H9 (cell line): ENCODE results near the gene CUBN. TPM values are rescaled to one million over a fixed set of nuclear protein-coding genes. Genes with fewer than 3 reads are reported as not detected.

ENCODE experiments used
- DNase-seq: peaks from one replicate; pipeline ENCODE4 v3.0.0-alpha.2; 2017
- H2AFZ ChIP-seq: one replicate; pipeline ENCODE4 v1.6.1; 2013; ENCODE audit warnings: mild to moderate bottlenecking, low read length, control low read depth, moderate library complexity
- H2AK5ac ChIP-seq: 2 replicates; pipeline ENCODE4 v1.6.1; 2013; ENCODE audit warnings: low read length, control low read depth, mixed read lengths; ENCODE audit not compliant: insufficient read length
- H2BK120ac ChIP-seq: one replicate; pipeline ENCODE4 v1.6.1; 2013; ENCODE audit warnings: low read depth, mild to moderate bottlenecking, low read length, control low read depth, inconsistent platforms; ENCODE audit not compliant: poor library complexity, severe bottlenecking
- H2BK12ac ChIP-seq: 2 replicates; pipeline ENCODE4 v1.6.1; 2013; ENCODE audit warnings: low read length, control low read depth, mixed read lengths, low read depth; ENCODE audit not compliant: insufficient read length
- H2BK15ac ChIP-seq: 2 replicates; pipeline ENCODE4 v1.6.1; 2013; ENCODE audit warnings: low read depth, low read length, control low read depth
- H2BK20ac ChIP-seq: one replicate; pipeline ENCODE4 v1.6.1; 2013; ENCODE audit warnings: low read depth, mild to moderate bottlenecking, low read length, control low read depth, inconsistent platforms; ENCODE audit not compliant: poor library complexity, severe bottlenecking
- H2BK5ac ChIP-seq: 2 replicates; pipeline ENCODE4 v1.6.1; 2013; ENCODE audit warnings: low read length, control low read depth, mixed read lengths; ENCODE audit not compliant: insufficient read length
- H3K14ac ChIP-seq: 2 replicates; pipeline ENCODE4 v1.6.1; 2013; ENCODE audit warnings: low read length, control low read depth; ENCODE audit not compliant: insufficient read depth
- H3K18ac ChIP-seq: 2 replicates; pipeline ENCODE4 v1.6.1; 2013; ENCODE audit warnings: low read depth, mild to moderate bottlenecking, mixed read lengths, low read length, control low read depth; ENCODE audit not compliant: insufficient read length
- H3K23ac ChIP-seq: 2 replicates; pipeline ENCODE4 v1.6.1; 2013; ENCODE audit warnings: low read length, control low read depth, mixed read lengths, low read depth; ENCODE audit not compliant: insufficient read length
- H3K23me2 ChIP-seq: 2 replicates; pipeline ENCODE4 v1.6.1; 2013; ENCODE audit warnings: low read depth, mild to moderate bottlenecking, mixed read lengths, low read length, control low read depth; ENCODE audit not compliant: insufficient read length, poor library complexity, severe bottlenecking
- H3K27ac ChIP-seq: 2 replicates; pipeline ENCODE4 v1.5.1; 2013; ENCODE audit warnings: low read length, control low read depth, mixed read lengths, low read depth; ENCODE audit not compliant: insufficient read length
- H3K27me3 ChIP-seq: 2 replicates; pipeline ENCODE4 v1.6.1; 2013; ENCODE audit warnings: low read length, control low read depth, inconsistent platforms; ENCODE audit not compliant: insufficient read depth
- H3K4ac ChIP-seq: 2 replicates; pipeline ENCODE4 v1.6.1; 2013; ENCODE audit warnings: low read depth, mild to moderate bottlenecking, control low read depth, inconsistent platforms, low read length, moderate library complexity
- H3K4me1 ChIP-seq: 2 replicates; pipeline ENCODE4 v1.6.1; 2013; ENCODE audit warnings: low read length, control low read depth, inconsistent platforms; ENCODE audit not compliant: insufficient read depth
- H3K4me2 ChIP-seq: 2 replicates; pipeline ENCODE4 v1.6.1; 2013; ENCODE audit warnings: low read length, control low read depth, mixed read lengths; ENCODE audit not compliant: insufficient read length, insufficient read depth
- H3K56ac ChIP-seq: 2 replicates; pipeline ENCODE4 v1.6.1; 2013; ENCODE audit warnings: low read depth, mild to moderate bottlenecking, mixed read lengths, low read length, control low read depth; ENCODE audit not compliant: insufficient read length
- H3K79me1 ChIP-seq: 2 replicates; pipeline ENCODE4 v1.6.1; 2013; ENCODE audit warnings: low read depth, mild to moderate bottlenecking, moderate library complexity, low read length, control low read depth, inconsistent platforms; ENCODE audit not compliant: insufficient read depth, poor library complexity, severe bottlenecking
- H3K79me2 ChIP-seq: 2 replicates; pipeline ENCODE4 v1.6.1; 2013; ENCODE audit warnings: low read length, control low read depth, inconsistent platforms; ENCODE audit not compliant: insufficient read depth
- H3K9ac ChIP-seq: 2 replicates; pipeline ENCODE4 v1.6.1; 2013; ENCODE audit warnings: low read length, control low read depth, mixed read lengths; ENCODE audit not compliant: insufficient read length; ENCODE audit errors: extremely low read depth
- H3K9me3 ChIP-seq: one replicate; pipeline ENCODE4 v1.6.1; 2013; ENCODE audit warnings: low read depth, low read length, inconsistent platforms; ENCODE audit not compliant: control insufficient read depth
- H3T11ph ChIP-seq: one replicate; pipeline ENCODE4 v1.6.1; 2013; ENCODE audit warnings: mild to moderate bottlenecking, low read length, control low read depth, inconsistent platforms
- H4K20me1 ChIP-seq: one replicate; pipeline ENCODE4 v1.6.1; 2013; ENCODE audit not compliant: control insufficient read depth, insufficient read length, insufficient read depth
- H4K5ac ChIP-seq: 2 replicates; pipeline ENCODE4 v1.6.1; 2013; ENCODE audit warnings: low read depth, mild to moderate bottlenecking, mixed read lengths, low read length, control low read depth; ENCODE audit not compliant: insufficient read length
- H4K8ac ChIP-seq: replicated peaks from 2 replicates; pipeline ENCODE4 v1.6.1; 2013; ENCODE audit warnings: low read length, control low read depth, mixed read lengths, low read depth; ENCODE audit not compliant: insufficient read length
- H4K91ac ChIP-seq: 2 replicates; pipeline ENCODE4 v1.6.1; 2013; ENCODE audit warnings: low read depth, mild to moderate bottlenecking, moderate library complexity, mixed read lengths, low read length, control low read depth; ENCODE audit not compliant: insufficient read length
- H3K27ac Mint-ChIP-seq, 3 experiments: 2 replicates in 2 of 3; 3 replicates in 1 of 3; pipeline ENCODE4 v1.8.0; 2020 to 2021; ENCODE audit warnings: mixed read lengths in 3 of 3, mild to moderate bottlenecking in 1 of 3, moderate library complexity in 1 of 3
- H3K27me3 Mint-ChIP-seq: 2 replicates; pipeline ENCODE4 v1.8.0; 2021; ENCODE audit warnings: low read depth, mild to moderate bottlenecking, moderate library complexity, mixed read lengths
- H3K36me3 Mint-ChIP-seq, 3 experiments: 2 replicates in 2 of 3; 3 replicates in 1 of 3; pipeline ENCODE4 v1.8.0; 2020 to 2021; ENCODE audit warnings: low read depth in 3 of 3, mixed read lengths in 3 of 3; ENCODE audit not compliant: insufficient read depth in 1 of 3
- H3K4me1 Mint-ChIP-seq, 2 experiments: 2 replicates each; pipeline ENCODE4 v1.8.0; 2020; ENCODE audit warnings: mixed read lengths in 2 of 2
- H3K4me3 Mint-ChIP-seq, 2 experiments: 2 replicates in 1 of 2; 3 replicates in 1 of 2; pipeline ENCODE4 v1.8.0; 2020 to 2021; ENCODE audit warnings: mild to moderate bottlenecking in 2 of 2, mixed read lengths in 2 of 2, moderate library complexity in 1 of 2
- H3K9me3 Mint-ChIP-seq, 2 experiments: 2 replicates in 1 of 2; 3 replicates in 1 of 2; pipeline ENCODE4 v1.8.0; 2020; ENCODE audit warnings: mild to moderate bottlenecking in 2 of 2, mixed read lengths in 2 of 2, moderate library complexity in 1 of 2
- WGBS: extraction: QIAGEN DNeasy Blood & Tissue Kit; methylation state at CpG from one replicate; pipeline ENCODE4 v1.1.7; 2013; ENCODE audit warnings: missing lambda C conversion rate, low lambda C conversion rate, mixed read lengths; ENCODE audit not compliant: insufficient read length; ENCODE audit errors: extremely low coverage; 5-methylcytosine and 5-hydroxymethylcytosine counted together
- total RNA-seq: library from RNA; stranded (reverse); gene quantifications from 2 replicates; pipeline ENCODE4 v1.2.1, GENCODE V29; 2021
- TF ChIP-seq, protein P1 (sequence below): fragments of 200-600 bp; sonication (generic); conservative IDR thresholded peaks from 3 replicates; pipeline ENCODE4 v1.8.0; 2021; ENCODE audit warnings: antibody characterized with exemption, mild to moderate bottlenecking

Gene CUBN
- total RNA-seq, 1 experiment from 2014 or later = 0.26 TPM

DNA sequence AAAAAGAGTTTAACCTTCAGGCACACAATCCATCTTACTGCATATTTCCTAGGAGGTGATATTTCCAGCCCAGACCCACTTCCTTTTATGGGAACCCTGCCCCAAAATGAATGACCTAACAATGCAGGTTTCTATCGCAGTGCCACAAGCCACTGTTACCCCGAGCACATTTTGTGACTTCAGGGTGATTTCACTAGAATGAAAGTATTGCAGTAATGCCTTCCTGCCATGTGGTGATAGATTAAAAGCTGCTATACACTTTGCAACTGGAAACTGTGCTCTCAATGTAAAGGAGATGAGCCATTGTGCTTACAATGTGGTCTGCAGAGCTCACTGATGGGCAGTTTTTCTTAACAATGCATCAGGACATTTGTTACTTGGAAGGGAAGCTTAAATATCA, 221.9 kb downstream of the CUBN start:
- no peak overlapping the region for H3K18ac ChIP-seq
- H3K27ac Mint-ChIP-seq = no peak overlapping the region
- no peak overlapping the region for H4K5ac ChIP-seq
- no peaks in the 10 kb centered on the region for H3K79me2 ChIP-seq
- TF ChIP-seq, protein P1, sequence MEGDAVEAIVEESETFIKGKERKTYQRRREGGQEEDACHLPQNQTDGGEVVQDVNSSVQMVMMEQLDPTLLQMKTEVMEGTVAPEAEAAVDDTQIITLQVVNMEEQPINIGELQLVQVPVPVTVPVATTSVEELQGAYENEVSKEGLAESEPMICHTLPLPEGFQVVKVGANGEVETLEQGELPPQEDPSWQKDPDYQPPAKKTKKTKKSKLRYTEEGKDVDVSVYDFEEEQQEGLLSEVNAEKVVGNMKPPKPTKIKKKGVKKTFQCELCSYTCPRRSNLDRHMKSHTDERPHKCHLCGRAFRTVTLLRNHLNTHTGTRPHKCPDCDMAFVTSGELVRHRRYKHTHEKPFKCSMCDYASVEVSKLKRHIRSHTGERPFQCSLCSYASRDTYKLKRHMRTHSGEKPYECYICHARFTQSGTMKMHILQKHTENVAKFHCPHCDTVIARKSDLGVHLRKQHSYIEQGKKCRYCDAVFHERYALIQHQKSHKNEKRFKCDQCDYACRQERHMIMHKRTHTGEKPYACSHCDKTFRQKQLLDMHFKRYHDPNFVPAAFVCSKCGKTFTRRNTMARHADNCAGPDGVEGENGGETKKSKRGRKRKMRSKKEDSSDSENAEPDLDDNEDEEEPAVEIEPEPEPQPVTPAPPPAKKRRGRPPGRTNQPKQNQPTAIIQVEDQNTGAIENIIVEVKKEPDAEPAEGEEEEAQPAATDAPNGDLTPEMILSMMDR = no peak
- H3K27ac ChIP-seq = no peak overlapping the region
- no peak overlapping the region for H3K4me2 ChIP-seq
- H2BK5ac ChIP-seq = no peak overlapping the region
- H3K4me1 ChIP-seq = no peaks in the 10 kb centered on the region
- H3K4ac ChIP-seq = no peak overlapping the region
- no peak overlapping the region for H3K56ac ChIP-seq
- H2BK12ac ChIP-seq = no peak overlapping the region
- H3K36me3 Mint-ChIP-seq = no peaks in the 10 kb centered on the region
- no peaks in the 10 kb centered on the region; a peak in 1 of 5 replicates for H3K9me3 Mint-ChIP-seq
- H3K27me3 ChIP-seq = no peaks in the 10 kb centered on the region
- no peak overlapping the region for H3T11ph ChIP-seq
- H3K14ac ChIP-seq = no peak overlapping the region
- no peak overlapping the region for H3K9ac ChIP-seq
- H2AK5ac ChIP-seq = no peak overlapping the region
- WGBS = no CpG with 5 or more reads among the region's 2 CpGs
- H3K23ac ChIP-seq = no peak overlapping the region
- no peaks in the 10 kb centered on the region for H3K79me1 ChIP-seq
- no peaks in the 10 kb centered on the region for H3K27me3 Mint-ChIP-seq
- no peak overlapping the region for H2AFZ ChIP-seq
- no peak overlapping the region for H4K8ac ChIP-seq
- no peak overlapping the region for H2BK20ac ChIP-seq
- H4K91ac ChIP-seq = no peak overlapping the region
- no peak for DNase-seq
- no peak overlapping the region for H2BK120ac ChIP-seq
- no peaks in the 10 kb centered on the region for H3K23me2 ChIP-seq
- H3K9me3 ChIP-seq = no peaks in the 10 kb centered on the region
- peaks cover 10 to 13% of the 10 kb centered on the region in 2 experiments for H3K4me1 Mint-ChIP-seq
- H3K4me3 Mint-ChIP-seq = no peak overlapping the region
- no peaks in the 10 kb centered on the region for H4K20me1 ChIP-seq
- H2BK15ac ChIP-seq = no peak overlapping the region
